ENCODE results near the gene TSC1.

TSC1 gene

GRCh38 chr9:132863096-132863495, 81.3 kb downstream of the TSC1 start:
- DNase-seq (ENCODE audit: low read depth, low spot score) = no peak

- no peak for DNase-seq (ENCODE audit: low read depth, low spot score)
These were observed 81.9 kb downstream of the TSC1 start for GRCh38 chr9:132862533-132862932.

GRCh38 chr9:132861666-132862065, 82.8 kb downstream of the TSC1 start:
- no peak for DNase-seq (ENCODE audit: low read depth, low spot score)

DNA sequence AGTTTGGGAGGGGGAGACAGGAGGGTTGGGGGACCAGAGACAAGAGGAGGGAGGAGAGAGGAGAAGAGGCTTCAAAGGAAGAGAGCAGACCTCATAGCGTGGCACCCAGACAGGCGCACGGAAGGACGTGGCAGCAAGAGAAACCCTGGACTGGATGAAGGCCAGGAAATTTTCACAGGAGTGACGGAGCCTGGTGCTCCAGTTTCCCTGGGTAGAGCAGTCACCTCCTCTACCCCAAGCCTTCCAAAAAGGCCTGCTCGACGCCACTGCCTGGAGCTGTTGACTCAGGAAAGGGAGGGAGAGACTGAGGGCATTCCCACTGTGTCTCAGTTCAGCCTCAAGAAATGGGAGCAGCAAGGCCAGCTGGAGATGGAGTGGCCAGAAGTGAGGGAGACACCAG, 85.7 kb downstream of the TSC1 start:
- DNase-seq (ENCODE audit: low read depth, low spot score) = no peak

DNA sequence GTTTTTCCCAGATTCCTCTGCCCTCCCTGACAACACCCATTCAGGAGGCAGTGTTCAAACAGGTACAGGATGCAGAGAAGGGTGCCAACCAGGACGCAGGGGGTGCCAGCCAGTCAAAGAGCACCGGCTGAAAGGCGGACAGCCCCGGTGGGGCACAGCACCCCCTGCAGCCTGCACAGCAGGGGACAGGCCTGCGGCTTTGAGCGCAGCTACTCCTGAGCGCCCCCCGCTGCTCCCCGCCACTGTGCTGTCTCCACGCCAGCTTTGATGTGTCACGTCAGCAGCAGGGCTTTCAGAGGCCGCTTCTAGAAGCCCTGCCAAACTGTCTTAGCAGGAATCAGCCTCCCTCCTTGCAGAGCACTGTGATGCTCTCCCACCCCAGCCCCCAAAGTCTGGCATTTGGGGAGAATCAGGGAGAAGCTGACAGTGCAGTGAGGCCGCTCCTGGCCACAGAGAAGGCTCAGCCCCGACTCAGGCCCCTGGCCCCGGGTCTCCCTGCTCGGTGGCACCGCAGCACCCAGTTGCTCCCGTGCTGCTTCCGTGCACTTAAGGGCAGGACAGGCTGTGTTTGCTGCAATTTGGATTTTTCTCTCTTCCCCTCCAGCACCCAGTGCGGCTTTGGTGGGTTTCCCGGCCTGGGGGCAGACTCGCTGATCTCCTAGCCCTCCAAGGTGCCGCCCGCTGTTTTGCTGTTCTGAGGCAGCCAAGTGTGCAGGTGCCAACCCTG, 86.6 kb downstream of the TSC1 start:
- no peak for DNase-seq (ENCODE audit: low read depth, low spot score)

GRCh38 chr9:132857031-132857430, 87.4 kb downstream of the TSC1 start:
- no peak for DNase-seq (ENCODE audit: low read depth, low spot score)

DNA sequence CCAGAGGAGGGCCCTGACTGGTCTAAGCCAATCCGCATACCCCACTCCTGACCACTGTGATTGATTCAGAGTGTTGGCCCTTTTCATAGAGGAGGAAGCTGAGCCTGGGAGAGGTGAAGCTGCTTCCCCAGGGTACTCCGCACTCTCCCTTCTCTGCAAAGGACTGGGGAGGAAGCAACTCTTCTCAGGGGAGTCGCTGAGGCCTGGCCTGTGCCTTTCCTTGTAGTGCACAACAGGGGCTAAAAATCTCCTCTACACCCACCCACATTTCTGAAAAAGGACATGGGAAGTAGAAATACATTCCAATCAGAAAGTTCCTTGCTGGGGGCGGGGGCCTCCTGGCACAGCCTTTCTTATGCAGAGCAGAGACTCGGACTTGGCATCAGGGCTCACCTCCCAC, 88.5 kb downstream of the TSC1 start:
- no peak for DNase-seq (ENCODE audit: low read depth, low spot score)

- no peak for DNase-seq (ENCODE audit: low read depth, low spot score)
These were observed 89.6 kb downstream of the TSC1 start for GRCh38 chr9:132854832-132855231.

DNA sequence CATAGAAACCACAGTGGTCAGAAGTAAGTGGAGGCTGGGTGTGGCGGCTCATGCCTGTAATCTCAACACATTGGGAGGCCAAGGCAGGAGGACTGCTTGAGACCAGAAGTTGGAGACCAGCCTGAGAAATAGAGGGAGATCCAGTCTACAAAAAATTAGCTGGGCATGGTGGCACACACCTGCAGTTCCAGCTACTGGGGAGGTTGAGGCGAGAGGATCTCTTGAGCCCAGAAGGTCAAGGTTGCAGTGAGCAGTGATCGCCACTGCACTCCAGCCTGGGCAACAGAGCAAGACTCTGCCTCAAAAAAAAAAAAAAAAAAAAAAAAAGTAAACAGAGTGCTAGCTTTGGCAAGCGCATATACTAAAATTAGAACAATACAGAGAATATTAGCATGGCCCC, 90.9 kb downstream of the TSC1 start:
- no peak for DNase-seq (ENCODE audit: low read depth, low spot score)

GRCh38 chr9:132849185-132849706, 95.2 kb downstream of the TSC1 start:
- DNase-seq (ENCODE audit: low read depth, low spot score) = no peak

DNA sequence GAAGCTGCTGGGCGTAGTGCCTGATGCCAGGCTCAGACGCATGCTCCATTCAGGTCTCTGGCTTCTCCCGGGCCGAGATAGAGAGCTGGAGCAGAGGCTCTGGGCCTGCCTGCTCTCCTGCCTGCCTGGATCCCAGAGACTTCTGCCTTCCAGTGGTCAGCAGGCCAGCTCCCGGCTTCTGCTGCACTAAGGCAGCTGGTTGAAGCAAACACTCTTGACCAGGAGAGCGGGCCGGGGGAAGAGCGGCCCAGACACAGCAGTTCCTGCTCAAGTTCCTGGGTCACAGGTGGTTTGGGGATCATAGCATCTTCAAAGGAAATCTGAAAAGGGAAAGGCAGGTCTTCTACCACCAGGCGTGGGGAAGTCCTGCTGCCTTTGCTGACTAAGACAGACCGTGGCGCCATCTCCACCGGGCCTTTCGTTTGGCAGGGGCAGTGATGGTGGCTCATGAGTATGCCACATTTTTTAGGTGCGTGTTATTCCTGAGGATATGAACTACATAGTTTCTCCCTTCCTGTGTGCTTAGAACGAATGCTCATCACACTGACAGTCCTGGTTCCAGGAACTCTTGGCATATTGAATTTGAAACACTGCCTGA, 97.4 kb downstream of the TSC1 start:
- no peak for DNase-seq (ENCODE audit: low read depth, low spot score)

DNA sequence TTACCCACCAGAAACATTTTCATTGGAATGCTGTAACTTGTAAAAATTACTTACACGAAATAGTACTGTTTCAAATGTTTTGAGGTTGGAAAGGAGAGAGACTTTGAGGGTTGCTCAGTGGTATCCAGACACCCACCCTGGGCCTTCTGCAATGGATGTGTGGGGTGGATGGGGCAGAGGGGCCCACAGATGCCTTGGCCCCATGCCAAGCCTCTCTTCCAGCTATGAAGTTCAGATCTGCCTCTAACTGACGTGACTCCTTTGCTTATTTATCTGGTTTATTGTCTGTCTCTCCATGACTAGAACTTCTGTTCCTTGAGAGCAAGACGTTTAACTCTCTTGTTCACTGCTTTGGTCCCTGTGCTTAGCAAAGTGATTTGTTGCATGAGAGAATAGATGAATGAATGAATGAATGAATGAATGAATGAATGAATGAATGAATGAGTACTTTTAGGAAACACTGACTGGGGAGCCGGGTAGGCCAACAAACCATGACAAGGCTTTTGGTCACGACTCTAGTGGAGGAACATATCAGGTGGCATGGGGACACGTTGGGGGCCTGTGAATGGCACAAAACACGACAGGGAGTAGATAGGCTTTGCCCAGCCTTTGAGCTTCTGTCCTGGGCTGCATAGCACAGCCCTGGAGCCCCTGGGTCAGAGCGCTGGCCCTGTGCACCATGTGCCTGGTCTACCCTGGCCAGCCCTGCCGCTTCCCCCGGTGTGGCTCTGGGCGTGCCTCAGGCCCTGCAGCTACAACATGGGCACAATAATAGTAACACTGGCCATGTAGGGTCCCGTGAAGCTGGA, 98.1 kb downstream of the TSC1 start:
- no peak for DNase-seq (ENCODE audit: low read depth, low spot score)

DNA sequence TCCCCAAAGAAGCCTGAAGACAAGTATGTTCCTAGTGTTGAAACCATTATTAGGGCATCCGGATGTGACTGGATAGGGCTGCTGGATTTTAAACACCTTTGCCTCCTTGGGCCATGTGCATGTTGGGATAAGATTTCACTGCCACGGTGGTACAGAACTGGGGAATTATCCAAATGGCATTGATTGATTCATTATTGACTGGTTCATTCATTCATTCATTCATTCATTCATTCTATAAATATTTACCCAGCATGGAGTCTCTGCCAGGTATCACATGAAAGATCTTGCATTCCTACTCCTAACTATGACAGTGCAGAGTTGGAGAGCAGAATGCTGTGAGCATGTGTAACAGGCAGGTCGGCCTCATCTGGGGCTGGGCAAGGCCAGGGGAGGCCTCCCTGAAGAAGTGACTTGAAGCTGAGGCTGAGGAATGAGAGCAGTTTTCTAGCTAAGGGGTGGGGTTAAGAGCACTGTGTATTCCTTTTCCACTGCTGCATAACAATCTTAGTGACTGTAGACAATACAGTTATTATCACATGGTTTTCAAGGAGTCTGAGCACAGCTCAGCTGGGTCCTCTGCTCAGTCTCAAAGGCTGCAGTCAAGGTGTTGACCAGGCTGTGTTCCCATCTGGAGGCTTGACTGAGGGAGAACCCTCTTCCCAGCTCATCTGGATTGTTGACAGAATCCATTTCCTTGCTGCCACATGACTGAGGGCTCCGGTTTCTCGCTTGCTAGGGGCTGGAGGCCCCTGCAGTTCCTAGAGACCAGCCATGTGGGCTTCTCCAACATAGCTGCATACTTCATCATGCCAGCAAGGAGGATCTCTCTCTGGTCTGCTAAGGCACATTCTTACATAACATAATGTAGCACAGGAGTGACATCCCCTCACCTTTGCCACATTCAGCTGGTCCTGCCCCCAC, 102.0 kb downstream of the TSC1 start:
- no peak for DNase-seq (ENCODE audit: low read depth, low spot score)

Measured in brain pericyte (primary cell).